Testis (tissue), 2 donors: ENCODE data around the gene MRPL20.

Source experiments
- POLR2A ChIP-seq: fragments of 450-650 bp; IDR thresholded peaks from one replicate; pipeline ENCODE4 v1.6.1; 2017; ENCODE audit warnings: antibody characterized with exemption, mild to moderate bottlenecking, moderate library complexity
- TF ChIP-seq, protein P1 (sequence below), 3 experiments: fragments of 450-650 bp in 2 of 3; fragments of 200-600 bp in 1 of 3; sonication (generic) in 1 of 3; IDR thresholded peaks; one replicate each; pipeline ENCODE4 v1.5.1; 2016 to 2019; ENCODE audit warnings: antibody characterized with exemption in 3 of 3, mild to moderate bottlenecking in 2 of 3, moderate library complexity in 1 of 3

DNA sequence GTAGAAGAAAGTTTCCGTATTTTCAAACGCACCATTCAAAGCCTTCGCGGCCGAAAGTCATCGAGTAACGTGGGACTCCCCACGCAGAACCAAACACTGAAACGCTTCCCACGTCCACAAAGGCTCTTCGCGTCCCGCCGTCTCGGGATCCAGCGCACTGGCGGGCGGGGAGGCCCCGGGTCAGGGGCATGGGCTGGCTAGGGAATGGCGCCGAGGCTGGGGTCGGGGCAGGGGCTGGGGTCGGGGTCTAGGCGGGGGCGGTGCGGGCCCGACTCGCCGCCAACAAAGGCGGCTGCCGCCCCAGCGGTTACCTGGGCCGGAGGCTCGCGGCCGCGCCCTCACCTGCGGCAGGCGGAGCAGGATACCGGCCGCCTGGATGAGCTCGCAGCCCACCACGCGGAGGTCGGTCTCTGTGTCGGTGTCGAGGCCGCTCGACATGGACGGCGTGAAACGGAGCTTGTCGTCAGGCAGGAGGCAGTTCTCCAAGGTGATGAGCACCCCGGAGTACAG is 8.4 kb downstream of the MRPL20 start:
- TF ChIP-seq, protein P1, sequence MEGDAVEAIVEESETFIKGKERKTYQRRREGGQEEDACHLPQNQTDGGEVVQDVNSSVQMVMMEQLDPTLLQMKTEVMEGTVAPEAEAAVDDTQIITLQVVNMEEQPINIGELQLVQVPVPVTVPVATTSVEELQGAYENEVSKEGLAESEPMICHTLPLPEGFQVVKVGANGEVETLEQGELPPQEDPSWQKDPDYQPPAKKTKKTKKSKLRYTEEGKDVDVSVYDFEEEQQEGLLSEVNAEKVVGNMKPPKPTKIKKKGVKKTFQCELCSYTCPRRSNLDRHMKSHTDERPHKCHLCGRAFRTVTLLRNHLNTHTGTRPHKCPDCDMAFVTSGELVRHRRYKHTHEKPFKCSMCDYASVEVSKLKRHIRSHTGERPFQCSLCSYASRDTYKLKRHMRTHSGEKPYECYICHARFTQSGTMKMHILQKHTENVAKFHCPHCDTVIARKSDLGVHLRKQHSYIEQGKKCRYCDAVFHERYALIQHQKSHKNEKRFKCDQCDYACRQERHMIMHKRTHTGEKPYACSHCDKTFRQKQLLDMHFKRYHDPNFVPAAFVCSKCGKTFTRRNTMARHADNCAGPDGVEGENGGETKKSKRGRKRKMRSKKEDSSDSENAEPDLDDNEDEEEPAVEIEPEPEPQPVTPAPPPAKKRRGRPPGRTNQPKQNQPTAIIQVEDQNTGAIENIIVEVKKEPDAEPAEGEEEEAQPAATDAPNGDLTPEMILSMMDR (IDR thresholded peaks at IDR 0.05) = no peak
- TF ChIP-seq POLR2A = no peak
